T-helper 9 cell (primary cell): ENCODE measurements around the gene BDH2.
A peak's percentile ranks its signal among the peaks of the same experiment; 100 is the strongest.

ENCODE experiments used
- DNase-seq: peaks from one replicate; pipeline ENCODE4 v3.0.0-alpha.2; 2020
- total RNA-seq, 2 donors: gene quantifications; one replicate each; lab custom pipeline; 2026; lab: John Stamatoyannopoulos, UW

BDH2 gene
- 9.2 to 15.2 reads per million in 2 donors for total RNA-seq

GRCh38 chr4:103099691-103100392 lies at the start of gene BDH2:
Gene BDH2 (minus strand): TSS chr4:103099834. CDS start chr4:103096254, 3,580 bp downstream.
- peak; percentile 6 for DNase-seq

DNA sequence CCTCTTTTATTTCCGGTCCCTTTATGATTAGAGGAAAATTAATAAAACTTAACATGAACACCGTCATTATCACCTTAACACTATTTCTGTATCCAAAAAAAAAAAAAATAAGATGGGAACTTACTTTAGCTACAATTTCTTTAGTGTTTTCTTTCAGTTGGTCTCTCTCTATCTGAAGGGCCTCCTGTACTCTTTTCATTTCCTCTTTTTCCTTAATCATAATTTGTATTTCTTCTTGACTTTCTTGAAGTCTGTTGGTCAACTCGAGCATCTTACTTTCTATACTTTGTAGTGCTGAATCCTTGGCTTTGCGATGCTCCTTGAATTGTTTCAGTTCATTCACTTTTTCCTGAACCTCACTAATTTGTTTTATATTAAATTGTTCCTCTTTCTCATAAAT lies 45.3 kb upstream of the BDH2 start:
- DNase-seq: no peak

DNA sequence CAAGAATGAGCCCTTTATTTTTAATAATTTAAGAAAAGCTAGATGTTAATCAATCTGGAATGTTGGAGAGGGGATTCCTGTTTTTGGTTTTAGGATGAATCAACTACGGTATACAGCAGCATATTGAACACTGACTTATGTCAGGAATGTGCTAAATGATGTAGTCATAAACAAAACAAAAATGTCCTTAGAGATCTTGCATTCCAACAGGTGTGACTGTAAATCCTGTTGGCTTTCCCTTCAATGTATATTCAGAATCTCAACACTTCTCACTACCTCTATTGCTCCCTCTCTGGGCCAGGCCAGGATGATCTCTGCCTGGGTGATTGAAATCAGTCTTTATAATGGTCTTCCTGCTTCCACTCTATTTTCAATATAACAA lies 37.8 kb upstream of the BDH2 start:
- DNase-seq: no peak

DNA sequence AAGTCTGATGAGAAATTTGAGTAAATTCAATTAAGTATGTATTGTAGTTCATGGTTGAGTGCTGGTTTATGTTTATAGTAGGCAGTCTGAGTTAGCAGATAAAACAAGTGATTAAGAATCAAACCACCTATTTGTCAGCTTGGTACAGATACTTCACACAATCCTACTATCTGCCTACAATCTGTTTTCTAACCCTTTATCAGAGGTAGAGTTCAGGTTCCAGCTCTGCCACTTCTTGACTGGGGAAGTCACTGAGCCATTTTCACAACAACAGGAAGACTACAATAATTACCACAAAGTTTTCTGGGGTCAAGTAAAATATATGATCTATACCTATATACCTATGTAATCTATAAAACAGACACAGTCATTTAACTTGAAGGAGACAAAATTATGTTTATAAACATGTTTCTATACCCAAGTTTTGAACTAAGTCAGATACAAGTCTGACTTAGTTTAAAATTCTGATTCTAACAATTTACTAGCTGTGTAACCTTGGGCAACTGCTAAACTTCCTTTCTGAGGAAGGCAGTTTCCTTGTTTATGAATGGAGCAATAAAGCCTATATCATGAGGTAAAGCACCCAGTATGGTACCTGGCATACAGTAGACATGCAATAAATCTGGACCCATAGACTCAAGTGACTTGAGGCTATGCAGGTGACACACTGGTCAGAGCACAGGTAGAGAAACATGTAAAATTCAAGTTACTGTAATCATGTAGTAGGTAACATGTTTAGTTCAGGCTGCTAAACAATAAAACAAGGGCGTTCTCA lies 37.2 kb upstream of the BDH2 start:
- DNase-seq: no peak

DNA sequence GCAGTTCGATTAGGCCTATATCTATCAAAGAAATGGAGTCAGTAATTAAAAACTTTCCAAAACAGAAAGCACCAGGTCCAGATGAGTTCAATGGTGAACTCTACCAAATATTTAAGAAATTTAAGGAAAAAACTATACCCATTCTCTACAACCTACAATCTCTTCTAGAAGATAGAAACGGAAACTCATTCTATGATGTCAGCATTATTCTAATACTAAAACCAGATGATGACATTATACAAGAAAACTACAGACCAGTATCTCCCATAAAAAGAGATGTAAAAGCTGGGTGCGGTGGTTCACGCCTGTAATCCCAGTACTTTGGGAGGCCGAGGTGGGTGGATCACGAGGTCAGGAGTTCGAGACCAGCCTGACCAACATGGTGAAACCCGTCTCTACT lies 29.5 kb upstream of the BDH2 start:
- DNase-seq: no peak

DNA sequence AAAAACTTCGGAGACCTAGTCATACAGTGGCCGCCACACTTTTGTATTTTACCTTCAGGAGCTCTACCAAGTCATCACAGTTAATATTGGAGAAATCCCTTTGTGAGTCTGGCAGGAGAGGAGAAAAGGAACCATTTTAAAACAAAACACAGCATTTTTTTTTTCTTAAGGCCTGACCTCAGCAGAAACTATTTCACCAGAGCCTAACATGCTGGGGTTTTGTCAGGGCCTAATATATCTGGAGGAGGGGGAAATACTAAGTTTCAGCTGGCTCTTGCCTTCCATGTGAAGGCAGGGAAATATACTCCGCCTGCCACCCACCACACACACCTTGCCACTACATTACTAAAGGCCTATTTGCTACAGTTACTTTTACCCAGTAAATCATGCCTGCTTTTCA lies 26.5 kb upstream of the BDH2 start:
- DNase-seq: no peak

DNA sequence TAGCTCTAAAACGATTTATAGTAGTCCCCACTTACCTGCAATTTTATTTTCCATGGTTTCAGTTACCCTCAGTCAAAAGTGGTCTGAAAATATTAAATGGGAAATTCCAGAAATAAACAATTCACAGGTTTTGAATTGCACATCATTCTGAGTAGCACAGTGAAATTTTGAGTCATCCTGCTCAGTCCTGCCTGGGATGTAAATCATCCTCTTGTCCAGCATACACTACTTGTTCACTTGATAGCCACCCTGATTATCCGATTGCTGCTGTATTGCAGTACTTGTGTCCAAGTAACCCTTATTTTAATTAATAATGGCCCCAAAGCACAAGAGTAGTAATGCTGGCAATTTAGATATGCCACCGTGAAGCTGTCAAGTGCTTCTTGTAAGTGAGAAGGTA lies 23.5 kb upstream of the BDH2 start:
- DNase-seq: no peak

- DNase-seq: no peak
Measured at GRCh38 chr4:103118166-103118565, 18.5 kb upstream of the BDH2 start.

- no peak for DNase-seq
Measured at GRCh38 chr4:103111598-103111997, 12.0 kb upstream of the BDH2 start.

DNA sequence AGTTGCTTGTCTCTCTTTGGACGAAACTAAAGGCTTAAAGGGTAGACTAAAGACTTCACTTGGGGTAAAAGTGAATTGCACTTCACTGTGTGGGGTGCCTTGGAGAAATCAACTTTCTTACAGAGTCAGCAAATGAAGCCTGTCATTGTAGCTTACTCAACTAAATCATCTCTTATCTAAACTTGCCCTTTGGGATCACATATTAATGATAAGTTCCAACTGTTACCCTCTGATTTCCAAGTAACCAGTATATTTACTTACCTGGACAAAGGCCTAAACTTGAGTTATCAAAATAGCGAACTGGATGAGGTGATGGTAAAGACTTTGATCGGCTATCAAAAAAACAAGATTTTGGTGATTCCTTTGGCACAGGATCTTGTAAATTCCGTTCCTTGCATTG lies 8.9 kb upstream of the BDH2 start:
- no peak for DNase-seq

- no peak for DNase-seq
Measured at GRCh38 chr4:103105558-103106356, 6.1 kb upstream of the BDH2 start.

DNA sequence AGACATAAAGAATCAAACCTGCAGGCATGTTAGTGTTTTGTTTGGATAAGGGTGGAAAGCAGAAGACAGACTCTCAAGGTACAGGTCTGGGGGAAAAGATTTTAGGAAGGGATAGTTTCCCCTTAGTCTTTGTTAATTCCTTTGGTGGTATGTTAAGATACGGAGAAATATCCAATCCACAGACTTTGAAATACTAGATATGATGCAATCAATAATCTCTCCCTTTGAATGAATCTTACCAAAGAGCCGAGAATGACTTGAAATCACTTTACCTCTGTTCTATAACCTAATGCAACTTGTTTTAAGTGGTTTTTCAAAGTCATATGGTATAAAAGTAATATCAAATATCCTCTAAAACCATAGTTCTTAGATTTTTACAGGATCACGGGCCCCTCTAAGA lies 5.3 kb upstream of the BDH2 start:
- no peak for DNase-seq

GRCh38 chr4:103100691-103101090 lies 1.1 kb upstream of the BDH2 start:
- no peak for DNase-seq

DNA sequence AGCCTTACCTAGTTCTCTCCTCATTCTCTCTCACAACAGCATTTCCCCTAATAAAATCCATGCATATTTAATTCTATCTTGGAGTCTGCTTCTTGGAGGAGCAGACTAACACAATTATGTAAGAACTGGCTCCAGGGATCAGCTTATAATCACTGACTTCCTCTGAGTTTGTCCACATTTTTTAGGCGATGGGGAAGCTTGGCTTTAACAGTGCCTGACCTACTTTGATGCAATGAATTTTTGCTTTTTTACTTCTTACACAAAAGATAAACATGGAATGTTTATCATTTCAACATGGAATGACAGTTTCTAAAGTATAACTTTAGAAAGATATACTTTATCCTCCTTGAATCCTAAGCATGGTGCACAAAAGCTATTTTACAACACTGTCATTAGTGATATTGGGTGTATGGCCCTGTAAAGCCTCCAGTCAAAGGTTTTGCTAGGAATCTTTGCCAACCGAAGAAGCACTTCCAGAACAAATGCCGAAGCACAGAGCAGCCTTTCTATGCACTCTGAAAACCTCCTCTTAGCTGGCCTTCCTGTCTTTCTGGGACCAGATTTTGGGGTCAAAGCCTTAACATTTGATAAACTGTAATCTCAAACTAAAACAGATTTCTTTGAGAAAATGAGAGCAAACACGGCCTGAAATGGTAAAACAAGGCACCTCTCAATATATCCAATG lies 736 bp downstream of the BDH2 start:
- no peak for DNase-seq

DNA sequence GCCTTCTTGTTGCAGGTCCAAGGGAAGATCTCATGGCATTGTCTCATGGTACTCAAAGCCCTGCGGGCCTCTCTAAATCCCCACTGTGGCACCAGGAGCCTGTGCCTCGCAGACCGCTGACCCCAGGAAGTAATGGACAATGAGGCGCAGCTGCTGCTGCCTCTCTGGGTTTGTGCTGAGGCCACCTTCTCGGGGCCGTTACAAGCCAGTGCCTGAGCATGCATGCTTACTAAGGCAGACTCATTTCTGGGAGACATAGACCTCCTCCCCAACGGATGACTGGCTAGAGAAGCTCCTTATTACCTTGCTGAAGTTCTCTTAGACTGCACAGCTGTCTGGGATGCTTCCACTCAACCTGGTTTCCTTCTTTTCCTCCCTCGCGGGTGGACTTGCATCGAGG lies 1.3 kb downstream of the BDH2 start:
- DNase-seq: no peak

DNA sequence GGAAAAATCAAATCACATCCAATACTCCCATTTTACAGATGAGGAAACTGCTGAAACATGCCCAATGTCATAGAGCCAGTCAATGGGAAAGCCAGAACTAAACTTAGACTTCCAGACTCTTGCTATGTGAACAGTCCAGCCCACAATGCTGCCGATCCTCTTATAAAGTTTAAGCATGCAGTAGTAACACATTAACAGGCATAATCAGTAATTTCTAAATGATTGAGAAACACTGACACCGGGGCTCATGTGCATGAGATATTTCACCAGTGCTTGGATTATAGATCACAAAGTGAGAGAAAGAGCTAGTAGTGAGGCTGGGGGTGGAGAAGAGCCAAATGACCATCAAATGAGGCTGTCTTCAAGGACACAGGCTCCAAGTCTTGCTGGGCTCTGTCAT lies 2.5 kb downstream of the BDH2 start:
- DNase-seq: no peak

DNA sequence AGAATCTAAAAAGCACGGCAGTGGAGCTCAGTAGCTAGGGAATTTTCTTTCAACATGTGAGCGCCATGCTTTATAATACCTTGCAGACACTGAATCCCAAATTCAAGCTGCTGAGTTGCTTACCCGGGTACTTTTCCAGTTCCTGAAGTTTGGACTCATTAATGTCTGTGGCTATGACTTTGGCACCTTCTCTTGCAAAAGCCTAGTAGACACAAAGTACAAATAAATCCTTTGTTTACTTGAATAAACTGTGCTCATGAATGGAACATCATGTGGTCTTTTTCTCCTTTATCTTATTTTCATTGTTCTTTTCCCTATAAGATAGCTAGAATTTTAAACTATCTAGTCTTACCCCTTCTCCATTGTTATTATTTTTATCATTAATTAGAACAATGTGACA lies 4.6 kb downstream of the BDH2 start:
- no peak for DNase-seq

DNA sequence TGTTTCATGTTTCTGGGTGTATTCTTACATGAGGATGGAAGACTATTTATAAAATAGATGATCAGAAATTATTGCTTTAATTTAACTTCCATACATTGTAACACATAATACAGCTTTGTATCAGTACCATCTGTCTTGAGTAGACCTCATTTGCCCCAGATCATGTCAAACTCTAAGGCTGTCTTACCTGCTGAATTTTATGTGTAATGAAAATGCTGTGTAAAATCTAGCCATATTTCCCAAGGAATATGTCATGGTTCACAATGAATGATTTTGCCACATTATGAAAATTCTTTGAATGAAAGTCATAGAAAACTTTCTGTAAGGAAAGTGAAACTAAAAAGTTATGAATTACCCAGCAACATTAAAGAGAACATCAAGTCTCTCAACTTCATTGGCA lies 7.4 kb downstream of the BDH2 start:
- no peak for DNase-seq

GRCh38 chr4:103091601-103092223 lies 7.9 kb downstream of the BDH2 start:
- peak; percentile 9 for DNase-seq

DNA sequence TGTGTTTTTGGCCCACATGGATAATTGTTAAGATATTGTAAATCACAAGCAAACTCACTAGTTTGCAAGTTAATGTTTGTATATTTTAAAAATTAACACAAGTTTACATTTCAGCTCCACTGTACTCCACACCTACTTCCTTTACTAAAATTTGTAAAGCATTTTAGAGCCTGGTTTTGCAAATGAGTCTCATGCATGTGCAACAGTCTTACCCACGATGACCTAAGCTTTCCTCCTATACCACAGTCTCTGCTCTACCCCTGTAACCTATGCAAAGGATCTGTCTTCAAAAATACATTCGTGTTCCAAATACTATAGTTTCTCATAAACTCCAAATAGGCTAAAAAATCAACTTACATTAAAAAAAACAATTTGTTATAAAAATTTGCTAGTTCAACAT lies 10.2 kb downstream of the BDH2 start:
- DNase-seq: no peak

DNA sequence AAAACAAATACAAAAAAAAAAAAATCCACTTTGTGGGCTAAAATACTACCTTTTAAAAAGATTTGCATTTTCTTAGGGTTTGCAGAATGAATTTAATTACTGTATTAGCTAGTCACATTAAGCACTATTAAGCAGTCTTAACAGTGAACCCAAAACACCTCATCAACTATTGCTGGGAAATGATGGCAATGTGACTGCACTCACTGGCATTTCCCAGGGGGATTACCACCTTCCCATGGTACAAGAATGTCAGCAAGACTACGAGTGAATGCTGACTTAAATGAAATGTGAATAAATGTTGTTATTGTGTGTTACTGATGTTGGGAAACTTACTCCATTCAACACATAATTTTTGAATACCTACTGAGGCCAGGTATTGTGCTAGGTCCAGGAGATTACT lies 13.1 kb downstream of the BDH2 start:
- no peak for DNase-seq

DNA sequence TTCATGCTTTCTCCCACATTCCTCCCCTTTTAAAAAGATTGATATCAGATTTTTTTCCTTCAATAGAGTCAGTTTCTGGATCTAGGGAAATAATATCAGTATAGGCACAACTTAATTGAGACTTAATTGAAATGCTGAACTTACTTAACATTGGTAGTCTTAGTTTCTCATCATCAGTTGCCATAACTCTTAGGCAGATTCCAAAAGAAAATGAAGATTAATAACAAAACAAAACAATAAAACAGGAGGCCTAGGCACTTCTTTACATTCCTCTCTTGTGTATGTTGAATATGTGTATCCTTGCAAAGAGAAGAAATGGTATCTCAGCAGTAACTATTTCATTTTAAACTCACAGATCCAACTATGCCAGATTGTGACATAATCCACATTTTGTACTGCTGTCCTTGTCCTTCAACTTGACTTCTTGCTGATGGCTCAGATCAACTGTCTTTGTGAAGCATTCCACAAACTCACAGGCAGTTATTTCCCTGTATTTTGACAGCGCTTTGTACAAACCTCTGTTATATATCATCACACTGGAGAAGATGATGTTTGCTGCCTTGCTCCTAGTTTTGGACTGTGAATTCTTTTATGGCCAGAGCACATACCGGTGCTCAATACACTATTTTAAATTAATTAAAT lies 14.0 kb downstream of the BDH2 start:
- no peak for DNase-seq
